Kidney epithelial cell (primary cell): ENCODE results near the gene ALG5. TPM values are rescaled to one million over a fixed set of nuclear protein-coding genes. Genes with fewer than 3 reads are reported as not detected.
A peak's percentile ranks its signal among the peaks of the same experiment; 100 is the strongest.

Experiments used
- DNase-seq: peaks from one replicate; pipeline ENCODE4 v3.0.0-alpha.2; 2010; ENCODE audit warnings: low read depth
- H3K27me3 ChIP-seq: 2 replicates; pipeline ENCODE4 v1.6.0; 2011; ENCODE audit warnings: low read length; ENCODE audit not compliant: control insufficient read depth, insufficient read depth
- H3K36me3 ChIP-seq: 2 replicates; pipeline ENCODE4 v1.5.1; 2011; ENCODE audit warnings: low read length; ENCODE audit not compliant: control insufficient read depth, insufficient read depth
- H3K4me3 ChIP-seq: 2 replicates; pipeline ENCODE4 v1.5.1; 2011; ENCODE audit warnings: low read depth, mild to moderate bottlenecking, control low read depth, low read length
- total RNA-seq: library from RNA; depleted of rRNA; stranded (reverse); fragments of >200 nt; gene quantifications from 2 replicates; pipeline ENCODE4 v1.2.3, GENCODE V29; 2015
- TF ChIP-seq, protein P1 (sequence below): IDR thresholded peaks from 2 replicates; pipeline ENCODE4 v1.5.1; 2011; ENCODE audit warnings: mild to moderate bottlenecking, moderate library complexity, low read length, control low read depth, inconsistent platforms; ENCODE audit not compliant: insufficient read depth, poor library complexity, severe bottlenecking

The ALG5 gene
- total RNA-seq, 1 donor from 2014 or later, result 32.0 TPM

DNA sequence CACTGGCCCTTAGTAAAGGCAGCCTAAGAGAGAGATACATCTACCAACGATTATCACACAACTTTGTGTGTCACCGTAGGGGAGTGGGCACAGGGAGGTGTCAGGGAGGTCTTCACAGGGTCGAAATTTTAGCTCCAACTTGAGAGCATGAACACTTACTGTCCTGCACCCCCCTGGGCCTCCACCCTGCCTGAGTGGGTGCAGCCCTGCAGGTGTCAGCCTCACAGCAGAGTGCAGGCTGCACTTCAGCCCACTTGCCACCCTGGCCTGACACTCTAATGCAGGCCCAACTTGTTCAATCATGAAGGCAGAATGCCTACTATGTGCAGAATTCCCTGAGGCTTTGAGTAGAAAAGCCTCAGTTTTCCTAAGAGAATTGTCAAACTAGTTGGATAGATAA is 75.1 kb downstream of the ALG5 start:
- no peaks in the 10 kb centered on the region for H3K36me3 ChIP-seq

DNA sequence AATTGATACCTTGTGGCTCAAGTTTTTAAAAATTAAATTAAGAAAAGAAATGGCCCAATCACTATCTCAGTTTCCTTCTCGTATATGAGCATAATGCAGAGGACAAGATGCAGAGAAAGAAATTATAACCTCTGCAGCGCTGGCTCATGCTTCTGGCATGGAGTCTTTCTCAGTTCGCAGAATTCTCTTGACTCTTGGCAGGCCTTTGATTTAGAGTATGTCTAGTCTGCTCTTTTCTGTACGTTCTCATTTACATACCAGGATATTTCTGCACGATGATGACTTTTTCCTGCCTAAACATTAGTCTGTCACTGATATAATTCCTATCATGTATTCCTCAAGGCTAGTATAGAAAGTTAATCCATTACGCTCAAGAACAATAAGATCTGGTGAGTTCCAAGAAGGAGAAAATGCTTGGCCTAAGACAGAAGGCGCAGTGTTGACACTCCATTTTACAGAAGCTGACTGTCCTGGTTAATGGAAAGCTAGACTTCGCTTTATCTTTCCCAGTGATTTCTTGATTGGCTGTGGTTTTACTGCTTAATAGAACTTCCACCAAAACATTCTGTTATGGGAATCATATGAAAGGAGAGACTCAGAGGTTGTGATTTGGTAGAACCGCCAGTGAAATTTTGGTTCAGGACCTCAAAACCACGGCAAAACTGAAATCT is 77.4 kb downstream of the ALG5 start:
- TF ChIP-seq, protein P1, sequence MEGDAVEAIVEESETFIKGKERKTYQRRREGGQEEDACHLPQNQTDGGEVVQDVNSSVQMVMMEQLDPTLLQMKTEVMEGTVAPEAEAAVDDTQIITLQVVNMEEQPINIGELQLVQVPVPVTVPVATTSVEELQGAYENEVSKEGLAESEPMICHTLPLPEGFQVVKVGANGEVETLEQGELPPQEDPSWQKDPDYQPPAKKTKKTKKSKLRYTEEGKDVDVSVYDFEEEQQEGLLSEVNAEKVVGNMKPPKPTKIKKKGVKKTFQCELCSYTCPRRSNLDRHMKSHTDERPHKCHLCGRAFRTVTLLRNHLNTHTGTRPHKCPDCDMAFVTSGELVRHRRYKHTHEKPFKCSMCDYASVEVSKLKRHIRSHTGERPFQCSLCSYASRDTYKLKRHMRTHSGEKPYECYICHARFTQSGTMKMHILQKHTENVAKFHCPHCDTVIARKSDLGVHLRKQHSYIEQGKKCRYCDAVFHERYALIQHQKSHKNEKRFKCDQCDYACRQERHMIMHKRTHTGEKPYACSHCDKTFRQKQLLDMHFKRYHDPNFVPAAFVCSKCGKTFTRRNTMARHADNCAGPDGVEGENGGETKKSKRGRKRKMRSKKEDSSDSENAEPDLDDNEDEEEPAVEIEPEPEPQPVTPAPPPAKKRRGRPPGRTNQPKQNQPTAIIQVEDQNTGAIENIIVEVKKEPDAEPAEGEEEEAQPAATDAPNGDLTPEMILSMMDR, result no peak
- no peak overlapping the region for H3K4me3 ChIP-seq
- no peaks in the 10 kb centered on the region for H3K27me3 ChIP-seq
- DNase-seq, result no peak
- no peaks in the 10 kb centered on the region for H3K36me3 ChIP-seq

More for the DNA sequence above, 75.1 kb downstream of the ALG5 start:
- no peak overlapping the region for H3K4me3 ChIP-seq
- H3K27me3 ChIP-seq, result no peaks in the 10 kb centered on the region
- no peak for DNase-seq
- TF ChIP-seq, protein P1, result no peak

DNA sequence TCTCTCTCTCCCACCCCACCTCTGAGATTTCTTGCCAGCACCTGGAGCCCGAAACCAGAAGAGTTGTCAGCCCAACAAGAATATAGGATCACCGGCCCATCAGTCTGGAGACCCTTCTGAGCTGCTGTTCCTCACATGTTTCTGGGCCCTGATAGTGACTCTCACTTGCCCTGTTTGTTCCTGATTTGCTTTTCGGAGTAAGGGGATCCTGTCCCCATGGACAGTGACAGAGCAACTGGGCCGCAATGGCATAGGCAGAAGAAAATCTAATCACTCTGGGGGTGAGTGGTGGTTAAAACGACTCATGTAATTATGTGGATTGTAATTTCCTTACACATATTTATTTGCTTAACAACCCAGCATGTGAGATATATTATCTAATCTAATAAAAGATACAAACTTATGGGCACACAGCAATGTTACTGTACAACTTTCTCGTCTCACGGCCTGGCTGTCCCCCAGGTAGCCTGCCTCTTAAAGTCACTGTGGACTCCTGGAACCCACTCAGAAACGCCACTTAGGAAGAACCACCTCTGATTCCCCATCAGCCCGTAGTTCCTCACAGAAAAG is 78.4 kb downstream of the ALG5 start:
- Histone ChIP-seq H3K4me3 (peak overlapping the region; percentile 53), H3K27me3 (no peaks in the 10 kb centered on the region), H3K36me3 (no peaks in the 10 kb centered on the region)
- no peak for DNase-seq
- TF ChIP-seq, protein P1, result no peak

DNA sequence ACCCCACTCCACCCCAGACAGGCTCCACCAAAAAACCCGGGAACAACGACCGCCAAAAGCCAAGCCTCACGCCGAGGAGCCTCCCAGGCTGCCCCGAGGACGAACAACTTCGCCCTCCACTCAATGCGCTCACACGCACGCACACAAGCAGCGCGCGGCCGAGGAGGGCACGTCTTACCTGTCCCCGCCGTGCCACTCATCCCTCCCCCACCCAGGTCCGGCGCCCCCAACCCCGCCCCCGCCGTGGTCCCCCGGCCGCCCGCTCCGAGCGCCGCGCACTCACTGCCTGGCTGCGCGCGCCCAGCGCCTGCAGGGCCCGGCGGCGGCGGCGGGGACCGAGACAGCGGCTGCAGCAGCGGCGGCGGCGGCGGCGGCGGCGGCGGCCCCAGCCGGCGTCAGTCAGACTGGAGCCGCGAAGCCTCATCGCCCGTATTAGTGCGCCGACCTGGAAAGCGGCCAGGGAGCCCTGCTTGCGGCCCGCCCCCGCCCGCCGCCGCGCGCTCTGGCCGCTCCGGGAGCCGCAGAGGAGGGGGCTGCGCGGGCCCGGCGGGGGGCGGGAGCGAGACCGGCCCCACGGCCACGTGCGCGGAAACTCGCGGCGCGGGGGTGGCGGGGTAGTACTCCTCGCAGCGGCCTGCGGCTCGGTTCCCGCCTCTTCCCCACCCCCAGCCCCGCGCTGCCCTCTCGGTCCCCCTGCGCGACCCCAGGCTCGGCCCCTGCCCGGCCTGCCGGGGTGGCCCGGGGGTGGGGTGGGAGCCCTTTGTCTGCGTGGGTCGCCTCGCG is 79.1 kb downstream of the ALG5 start, which contains the start of gene SMAD9:
SMAD9 (minus strand) TSS at position 406 of the 783 bp plus-strand sequence. CDS start 40,549 bp downstream, outside the sequence.
- Histone ChIP-seq H3K36me3 (no peaks in the 10 kb centered on the region), H3K4me3 (peak within 1 kb of the TSS; percentile 53), H3K27me3 (no peaks in the 10 kb centered on the region)
- TF ChIP-seq, protein P1, result no peak
- no peak for DNase-seq

DNA sequence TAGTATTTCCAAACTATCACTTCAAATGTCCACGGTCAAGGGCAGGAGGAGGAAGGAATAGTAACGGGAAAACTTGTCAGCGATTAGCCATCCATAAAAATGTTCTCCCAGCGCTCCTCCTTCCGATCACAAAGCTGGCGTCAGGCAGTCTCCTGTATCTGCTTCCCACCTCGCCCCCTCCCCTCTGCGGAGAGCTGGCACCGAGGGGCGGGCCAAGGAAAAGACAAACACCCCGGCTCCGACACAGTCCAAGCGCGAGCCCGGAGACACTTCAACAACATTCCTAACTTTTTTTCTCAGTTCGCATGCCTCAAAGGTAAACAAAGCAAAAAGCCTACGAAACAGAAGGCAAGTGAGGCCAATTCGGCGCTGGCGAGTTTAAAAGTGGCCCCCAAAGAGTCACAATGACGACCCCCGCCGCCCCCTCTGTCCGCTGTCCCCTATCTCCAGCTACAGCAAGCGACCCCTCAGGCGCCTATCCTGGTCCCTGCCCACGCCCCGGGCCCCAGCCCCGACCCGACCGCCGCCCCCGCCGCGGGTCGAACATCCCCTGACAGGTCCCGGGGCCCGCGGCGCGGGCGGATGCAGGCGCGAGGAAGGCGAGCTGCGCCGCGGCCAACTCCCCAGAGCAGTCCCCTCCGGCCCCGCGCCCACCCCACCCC is 79.8 kb downstream of the ALG5 start:
- no peaks in the 10 kb centered on the region for H3K36me3 ChIP-seq
- no peak for DNase-seq
- TF ChIP-seq, protein P1, result no peak
- no peaks in the 10 kb centered on the region for H3K27me3 ChIP-seq
- peak overlapping the region; percentile 53 for H3K4me3 ChIP-seq
